Epithelial cell of proximal tubule (primary cell): ENCODE results near the gene SERTAD2. TPM values are rescaled to one million over a fixed set of nuclear protein-coding genes. Genes with fewer than 3 reads are reported as not detected.

Experiments used
- DNase-seq: peaks from one replicate; pipeline ENCODE4 v3.0.0-alpha.2; 2011; ENCODE audit warnings: low read depth
- H3K4me3 ChIP-seq: 2 replicates; pipeline ENCODE4 v1.5.1; 2011; ENCODE audit warnings: low read depth, mild to moderate bottlenecking, low read length
- total RNA-seq: library from RNA; depleted of rRNA; stranded (reverse); fragments of >200 nt; gene quantifications from 2 replicates; pipeline ENCODE4 v1.2.3, GENCODE V29; 2015
- TF ChIP-seq, protein P1 (sequence below): conservative IDR thresholded peaks from 2 replicates; pipeline ENCODE4 v1.5.1; 2012; ENCODE audit warnings: low read depth, mild to moderate bottlenecking, low read length

SERTAD2 gene
- total RNA-seq, 1 donor from 2014 or later = 20.9 TPM

DNA sequence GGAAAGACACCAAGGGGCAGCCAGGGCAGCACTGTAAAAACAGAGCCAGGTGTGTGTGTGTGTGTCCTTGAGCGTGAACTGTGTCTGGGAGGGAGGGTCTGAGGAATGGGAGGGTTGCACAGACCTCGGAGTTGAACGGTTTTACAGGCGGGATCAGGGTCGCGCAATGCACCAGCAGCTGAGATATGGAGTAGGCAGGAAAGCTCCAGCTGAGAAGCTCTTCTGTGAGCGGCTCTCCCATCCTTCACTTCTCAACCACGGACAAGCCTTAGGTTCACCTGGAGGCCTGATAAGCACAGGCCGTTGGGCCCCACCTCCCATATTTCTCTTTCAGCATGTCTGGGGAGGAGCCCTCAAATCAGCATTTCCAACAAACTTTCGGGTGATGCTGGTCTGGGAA lies 12.1 kb downstream of the SERTAD2 start:
- DNase-seq = no peak
- no peak overlapping the region for H3K4me3 ChIP-seq
- TF ChIP-seq, protein P1, sequence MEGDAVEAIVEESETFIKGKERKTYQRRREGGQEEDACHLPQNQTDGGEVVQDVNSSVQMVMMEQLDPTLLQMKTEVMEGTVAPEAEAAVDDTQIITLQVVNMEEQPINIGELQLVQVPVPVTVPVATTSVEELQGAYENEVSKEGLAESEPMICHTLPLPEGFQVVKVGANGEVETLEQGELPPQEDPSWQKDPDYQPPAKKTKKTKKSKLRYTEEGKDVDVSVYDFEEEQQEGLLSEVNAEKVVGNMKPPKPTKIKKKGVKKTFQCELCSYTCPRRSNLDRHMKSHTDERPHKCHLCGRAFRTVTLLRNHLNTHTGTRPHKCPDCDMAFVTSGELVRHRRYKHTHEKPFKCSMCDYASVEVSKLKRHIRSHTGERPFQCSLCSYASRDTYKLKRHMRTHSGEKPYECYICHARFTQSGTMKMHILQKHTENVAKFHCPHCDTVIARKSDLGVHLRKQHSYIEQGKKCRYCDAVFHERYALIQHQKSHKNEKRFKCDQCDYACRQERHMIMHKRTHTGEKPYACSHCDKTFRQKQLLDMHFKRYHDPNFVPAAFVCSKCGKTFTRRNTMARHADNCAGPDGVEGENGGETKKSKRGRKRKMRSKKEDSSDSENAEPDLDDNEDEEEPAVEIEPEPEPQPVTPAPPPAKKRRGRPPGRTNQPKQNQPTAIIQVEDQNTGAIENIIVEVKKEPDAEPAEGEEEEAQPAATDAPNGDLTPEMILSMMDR = no peak

GRCh38 chr2:64640153-64641044 lies 13.3 kb downstream of the SERTAD2 start:
- TF ChIP-seq, protein P1 = no peak
- no peak for DNase-seq
- H3K4me3 ChIP-seq = no peak overlapping the region

DNA sequence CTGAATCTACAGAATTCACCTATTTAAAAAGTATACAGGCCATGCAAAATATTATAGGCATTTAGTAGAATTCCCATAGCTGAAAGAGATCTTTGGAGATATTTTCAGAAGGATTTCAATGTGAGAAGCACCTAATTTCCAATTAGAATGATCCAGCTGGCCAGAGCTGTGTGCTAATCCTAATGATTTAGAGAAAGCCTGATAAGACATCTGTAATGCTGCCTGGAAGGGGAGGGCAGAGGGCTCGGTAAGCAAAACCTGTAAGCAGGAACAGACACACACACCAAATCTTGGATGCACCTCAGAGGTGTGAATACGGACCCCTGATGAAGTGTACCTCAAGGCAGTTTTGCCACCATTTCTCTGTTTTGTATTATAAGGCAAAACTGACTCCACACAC lies 14.0 kb downstream of the SERTAD2 start:
- DNase-seq = no peak
- TF ChIP-seq, protein P1 = no peak
- H3K4me3 ChIP-seq = no peak overlapping the region

- no peak for DNase-seq
- no peak overlapping the region for H3K4me3 ChIP-seq
- TF ChIP-seq, protein P1 = no peak
Measured at GRCh38 chr2:64638502-64639120, 15.1 kb downstream of the SERTAD2 start.

DNA sequence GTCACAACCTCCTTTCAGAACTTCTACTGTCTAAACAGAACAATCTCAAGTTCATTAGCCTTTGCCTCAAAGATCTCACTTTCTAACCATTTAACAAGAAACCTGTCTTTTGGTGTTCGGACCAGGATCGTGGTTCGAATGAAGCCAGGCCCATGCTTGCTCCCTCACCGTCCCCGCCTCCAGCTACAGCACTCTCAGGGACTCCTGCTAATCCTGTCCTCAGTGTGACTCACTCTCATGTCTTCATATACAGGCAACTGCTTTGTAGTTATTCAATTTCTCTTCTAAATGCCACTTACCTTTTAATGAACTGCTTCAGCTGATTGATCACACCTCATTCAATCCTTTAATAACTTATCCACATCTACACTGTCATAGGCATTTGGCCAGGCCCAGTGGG lies 15.8 kb downstream of the SERTAD2 start:
- DNase-seq = no peak
- H3K4me3 ChIP-seq = no peak overlapping the region
- TF ChIP-seq, protein P1 = no peak

- TF ChIP-seq, protein P1 = no peak
- DNase-seq = no peak
- H3K4me3 ChIP-seq = no peak overlapping the region
Measured at GRCh38 chr2:64637000-64637635, 16.6 kb downstream of the SERTAD2 start.
